SH-SY5Y (cell line): ENCODE measurements around the gene METTL18.

Source experiments
- GATA2 ChIP-seq: IDR thresholded peaks from 2 replicates; pipeline ENCODE4 v1.6.1; 2011; ENCODE audit warnings: mild to moderate bottlenecking, low read depth, low read length
- GATA3 ChIP-seq: IDR thresholded peaks from 2 replicates; pipeline ENCODE4 v1.6.1; 2011; ENCODE audit warnings: low read depth, mild to moderate bottlenecking, low read length, moderate library complexity

- no peak for TF ChIP-seq GATA3
- TF ChIP-seq GATA2 = no peak
Measured at GRCh38 chr1:169764919-169765318, 29.8 kb downstream of the METTL18 start.
